Measurements from ENCODE around the gene HLCS.

HLCS gene

DNA sequence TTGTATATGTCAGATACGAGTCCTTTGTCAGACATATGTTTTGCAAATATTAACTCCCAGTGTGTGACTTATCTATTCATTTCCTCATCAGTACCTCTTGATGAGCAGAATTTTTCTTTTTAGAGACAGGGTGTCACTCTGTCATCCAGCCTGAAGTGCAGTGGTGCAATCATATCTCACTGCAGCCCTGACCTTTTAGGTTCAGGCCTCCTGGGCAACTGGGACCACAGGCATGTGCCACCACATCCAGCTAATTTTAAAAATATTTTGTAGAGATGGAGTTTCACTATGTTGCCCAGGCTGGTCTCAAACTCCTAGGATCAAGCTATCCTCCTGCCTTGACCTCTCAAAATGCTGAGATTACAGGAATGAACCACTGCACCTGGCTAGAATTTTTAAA, 93.0 kb downstream of the HLCS start:
- DNase-seq (ENCODE audit: low spot score) = no peak
- TF ChIP-seq, protein P1, sequence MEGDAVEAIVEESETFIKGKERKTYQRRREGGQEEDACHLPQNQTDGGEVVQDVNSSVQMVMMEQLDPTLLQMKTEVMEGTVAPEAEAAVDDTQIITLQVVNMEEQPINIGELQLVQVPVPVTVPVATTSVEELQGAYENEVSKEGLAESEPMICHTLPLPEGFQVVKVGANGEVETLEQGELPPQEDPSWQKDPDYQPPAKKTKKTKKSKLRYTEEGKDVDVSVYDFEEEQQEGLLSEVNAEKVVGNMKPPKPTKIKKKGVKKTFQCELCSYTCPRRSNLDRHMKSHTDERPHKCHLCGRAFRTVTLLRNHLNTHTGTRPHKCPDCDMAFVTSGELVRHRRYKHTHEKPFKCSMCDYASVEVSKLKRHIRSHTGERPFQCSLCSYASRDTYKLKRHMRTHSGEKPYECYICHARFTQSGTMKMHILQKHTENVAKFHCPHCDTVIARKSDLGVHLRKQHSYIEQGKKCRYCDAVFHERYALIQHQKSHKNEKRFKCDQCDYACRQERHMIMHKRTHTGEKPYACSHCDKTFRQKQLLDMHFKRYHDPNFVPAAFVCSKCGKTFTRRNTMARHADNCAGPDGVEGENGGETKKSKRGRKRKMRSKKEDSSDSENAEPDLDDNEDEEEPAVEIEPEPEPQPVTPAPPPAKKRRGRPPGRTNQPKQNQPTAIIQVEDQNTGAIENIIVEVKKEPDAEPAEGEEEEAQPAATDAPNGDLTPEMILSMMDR (IDR thresholded peaks at IDR 0.05; ENCODE audit: extremely low read depth, insufficient read depth, missing control alignments) = no peak
- in situ Hi-C loops (cut with MboI; ENCODE audit: low pct_unique_long_range_greater_than_20kb, low sequenced_read_pairs, unreplicated experiment) = no loop called here

GRCh38 chr21:36867291-36867905, 99.1 kb downstream of the HLCS start:
- DNase-seq (ENCODE audit: low spot score) = no peak
- TF ChIP-seq, protein P1 (IDR thresholded peaks at IDR 0.05; ENCODE audit: extremely low read depth, insufficient read depth, missing control alignments) = no peak
- in situ Hi-C loops (cut with MboI; ENCODE audit: low pct_unique_long_range_greater_than_20kb, low sequenced_read_pairs, unreplicated experiment) = no loop called here

- TF ChIP-seq, protein P1 (IDR thresholded peaks at IDR 0.05; ENCODE audit: extremely low read depth, insufficient read depth, missing control alignments) = no peak
- no peak for DNase-seq (ENCODE audit: low spot score)
- in situ Hi-C loops (cut with MboI; ENCODE audit: low pct_unique_long_range_greater_than_20kb, low sequenced_read_pairs, unreplicated experiment) = no loop called here
These were observed 100.0 kb downstream of the HLCS start for GRCh38 chr21:36866419-36866818.

DNA sequence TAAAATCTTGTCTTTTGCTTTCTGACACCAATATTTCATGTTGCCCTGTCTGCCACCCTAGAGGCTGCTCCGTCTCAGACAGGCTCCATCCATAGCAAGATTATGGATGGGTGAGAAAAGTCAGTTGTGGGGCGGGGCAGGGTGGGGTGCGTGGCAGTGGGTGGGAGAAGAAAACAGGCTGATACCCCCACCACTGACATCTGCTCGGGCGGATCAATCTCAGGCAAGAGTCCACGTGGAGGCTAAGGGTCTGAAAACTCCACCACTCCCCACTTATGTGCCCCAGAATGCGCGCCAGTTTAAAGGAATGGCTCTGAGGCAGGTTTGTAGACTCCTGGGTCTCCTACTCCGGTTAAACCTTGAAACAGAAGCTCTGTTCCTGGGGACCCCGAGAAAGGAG, 101.5 kb downstream of the HLCS start:
- in situ Hi-C loops (cut with MboI; ENCODE audit: low pct_unique_long_range_greater_than_20kb, low sequenced_read_pairs, unreplicated experiment) = no loop called here
- TF ChIP-seq, protein P1 (IDR thresholded peaks at IDR 0.05; ENCODE audit: extremely low read depth, insufficient read depth, missing control alignments) = no peak
- DNase-seq (ENCODE audit: low spot score) = no peak

GRCh38 chr21:36863260-36863659, 103.2 kb downstream of the HLCS start:
- in situ Hi-C loops (cut with MboI; ENCODE audit: low pct_unique_long_range_greater_than_20kb, low sequenced_read_pairs, unreplicated experiment) = no loop called here
- DNase-seq (ENCODE audit: low spot score) = no peak
- TF ChIP-seq, protein P1 (IDR thresholded peaks at IDR 0.05; ENCODE audit: extremely low read depth, insufficient read depth, missing control alignments) = no peak

GRCh38 chr21:36861595-36862323, 104.7 kb downstream of the HLCS start:
- TF ChIP-seq, protein P1 (IDR thresholded peaks at IDR 0.05; ENCODE audit: extremely low read depth, insufficient read depth, missing control alignments) = no peak
- in situ Hi-C loops (cut with MboI; ENCODE audit: low pct_unique_long_range_greater_than_20kb, low sequenced_read_pairs, unreplicated experiment) = no loop called here
- DNase-seq (ENCODE audit: low spot score) = no peak
